Activated CD8-positive, alpha-beta memory T cell treated with anti-CD3 and anti-CD28 coated beads for 1 hour (primary cell): ENCODE data around the gene SDHA.
"Not testable (repeated sequence)": the region's sequence is repeated elsewhere in the genome, so short reads cannot be mapped to it uniquely, and the experiment has no call there.

Source experiments
- DNase-seq, 2 donors: peaks; one replicate each; pipeline ENCODE4 v3.0.0-alpha.2; 2020; ENCODE audit warnings: low read depth in 1 of 2; ENCODE audit errors: extremely low read depth in 1 of 2

The SDHA gene

DNA sequence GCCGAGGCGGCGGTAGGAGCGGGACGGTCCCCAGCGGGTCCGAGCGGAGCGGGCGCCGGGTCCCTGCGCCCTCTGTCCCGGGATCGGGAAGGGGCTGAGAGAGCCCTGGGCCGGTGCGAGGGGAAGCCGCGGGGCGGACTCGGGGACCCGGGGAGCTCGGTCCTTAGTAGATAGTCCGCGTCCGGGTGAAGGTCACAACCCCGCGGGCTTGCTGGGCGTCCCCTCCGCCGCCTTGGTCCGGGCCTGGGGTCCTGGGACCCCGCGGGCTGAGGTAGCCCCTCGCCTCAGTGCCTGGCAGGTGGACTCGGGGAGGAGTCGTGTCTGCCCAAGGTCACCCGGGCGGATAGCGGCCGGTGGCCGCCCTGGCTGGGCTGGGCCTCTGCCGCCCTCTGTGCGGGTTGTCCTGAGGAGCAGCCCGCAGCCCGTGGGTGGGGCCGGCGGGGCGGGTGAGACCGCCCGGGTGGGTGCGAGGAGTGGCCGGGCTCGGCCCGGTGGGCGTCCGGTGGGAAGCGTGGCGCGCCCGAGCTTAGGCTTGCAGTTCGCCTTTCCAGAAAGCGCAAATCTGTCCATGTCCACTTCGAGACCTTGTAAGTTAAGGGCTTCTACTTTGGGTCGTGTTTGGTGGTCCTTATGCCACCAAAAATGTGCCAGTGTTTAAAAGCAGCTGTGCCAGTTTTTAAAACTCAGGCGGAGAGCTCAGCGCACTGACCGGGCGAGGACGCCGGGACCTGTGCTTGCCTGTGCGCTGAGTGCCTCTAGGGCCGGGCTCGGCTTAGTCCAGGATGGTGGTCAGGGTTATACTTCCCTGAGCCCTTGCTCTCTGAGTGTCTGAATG lies 554 bp downstream of the SDHA start:
- no peak for DNase-seq

- DNase-seq = peak in 1 of 2 donors; percentile 10
Measured at GRCh38 chr5:219460-219863, 1.3 kb downstream of the SDHA start.

GRCh38 chr5:219991-220390 lies 1.9 kb downstream of the SDHA start:
- DNase-seq = no peak

DNA sequence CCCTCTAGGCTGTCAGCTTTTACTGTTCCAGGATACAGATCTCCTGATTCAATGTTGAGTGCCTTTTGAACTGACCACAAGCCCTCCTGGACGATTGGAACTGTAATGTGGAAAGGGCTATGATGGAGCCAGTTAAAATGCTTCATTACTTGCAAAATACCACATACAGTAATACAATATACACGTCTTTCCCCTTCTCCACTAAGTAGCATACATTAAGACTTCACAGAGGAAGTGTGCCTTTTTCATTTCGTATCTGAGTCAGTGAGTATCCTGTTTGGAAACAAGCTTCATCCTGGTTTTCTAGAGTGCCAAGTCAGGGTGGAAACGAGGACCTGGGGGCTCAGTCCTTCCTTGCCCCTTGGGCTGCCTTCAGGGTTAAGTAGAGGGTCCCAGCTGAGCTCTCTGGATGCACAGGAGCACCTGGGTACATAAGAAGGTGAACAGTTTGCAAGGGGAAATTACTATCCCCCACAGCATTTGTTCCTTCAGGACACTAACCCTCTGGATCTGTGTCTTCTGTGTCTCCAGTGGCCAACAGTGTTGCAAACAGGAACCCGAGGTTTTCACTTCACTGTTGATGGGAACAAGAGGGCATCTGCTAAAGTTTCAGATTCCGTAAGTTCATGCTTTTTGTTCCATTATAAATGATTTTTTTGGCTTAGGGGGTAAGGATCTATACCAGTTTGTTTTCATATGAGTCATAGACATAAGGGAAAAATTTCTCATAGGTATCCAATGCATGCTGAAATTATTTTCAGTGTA lies 5.0 kb downstream of the SDHA start:
- DNase-seq = not testable (repeated sequence)

- no peak for DNase-seq
Measured at GRCh38 chr5:223791-224190, 5.7 kb downstream of the SDHA start.

DNA sequence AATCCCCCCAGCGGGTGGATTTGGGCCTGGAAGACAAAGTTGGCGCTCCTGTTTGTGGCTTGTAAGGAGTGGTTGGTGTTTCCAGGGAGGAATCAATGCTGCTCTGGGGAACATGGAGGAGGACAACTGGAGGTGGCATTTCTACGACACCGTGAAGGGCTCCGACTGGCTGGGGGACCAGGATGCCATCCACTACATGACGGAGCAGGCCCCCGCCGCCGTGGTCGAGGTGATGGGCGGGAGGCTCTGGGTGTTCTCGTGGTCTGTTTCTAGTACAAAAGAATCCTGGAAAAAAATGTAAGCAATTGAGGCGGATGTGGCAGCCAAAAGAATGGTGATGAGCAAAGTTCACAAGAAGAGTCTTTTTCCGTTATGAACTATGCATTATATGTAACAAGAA lies 7.2 kb downstream of the SDHA start:
- no peak for DNase-seq

DNA sequence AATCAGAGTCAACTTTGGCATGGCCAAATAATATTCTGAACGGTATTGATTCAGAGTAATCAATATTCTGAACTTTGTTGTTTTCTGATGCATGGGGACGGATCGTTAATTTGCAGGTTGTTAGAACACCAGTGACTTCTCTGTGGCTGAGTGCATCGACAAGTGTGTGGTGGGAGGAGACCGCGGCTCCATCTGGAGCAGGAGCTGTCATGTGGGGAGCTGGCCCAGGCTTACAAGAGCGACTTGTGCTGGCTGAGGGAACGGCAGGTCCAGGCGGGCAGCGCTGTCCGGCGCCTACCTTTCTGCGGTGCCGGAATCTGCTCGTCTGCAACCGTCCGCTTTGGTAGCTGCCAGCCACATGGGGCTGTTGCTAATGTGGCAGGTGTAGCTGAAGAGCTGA lies 9.3 kb downstream of the SDHA start:
- not testable (repeated sequence) for DNase-seq

DNA sequence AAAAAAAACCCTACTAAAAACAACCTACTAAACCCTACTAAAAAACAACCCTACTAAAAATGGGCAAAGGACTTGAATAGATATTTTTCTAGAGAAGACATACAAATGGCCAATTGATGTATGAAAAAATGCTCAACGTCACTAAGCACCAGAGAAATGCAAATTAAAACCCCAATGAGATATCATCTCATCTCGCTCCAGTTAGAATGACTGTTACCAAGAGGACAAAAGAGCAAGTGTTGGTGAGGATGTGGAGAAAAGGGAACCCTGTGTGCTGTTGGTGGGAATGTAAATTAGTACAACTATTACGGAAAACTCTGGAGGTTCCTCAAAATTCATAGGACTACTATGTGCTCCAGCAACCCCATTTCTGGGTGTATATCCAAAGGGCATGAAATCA lies 10.8 kb downstream of the SDHA start:
- DNase-seq = no peak

DNA sequence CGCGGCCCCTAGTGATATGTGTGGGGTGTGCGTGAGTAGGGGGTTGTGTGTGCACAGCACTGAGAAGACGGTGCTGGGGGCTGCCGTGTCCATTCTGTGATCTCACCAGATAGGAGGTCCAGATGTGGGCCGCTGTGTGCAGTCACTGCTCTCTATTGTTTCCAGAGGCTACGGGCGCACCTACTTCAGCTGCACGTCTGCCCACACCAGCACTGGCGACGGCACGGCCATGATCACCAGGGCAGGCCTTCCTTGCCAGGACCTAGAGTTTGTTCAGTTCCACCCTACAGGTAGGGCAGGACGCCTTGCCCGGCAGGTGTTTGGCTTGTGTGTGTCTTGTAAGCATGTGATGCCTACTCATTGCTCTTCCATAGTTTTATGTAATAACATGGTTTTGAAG lies 12.6 kb downstream of the SDHA start:
- DNase-seq = no peak

- no peak for DNase-seq
Measured at GRCh38 chr5:231661-232060, 13.5 kb downstream of the SDHA start.

DNA sequence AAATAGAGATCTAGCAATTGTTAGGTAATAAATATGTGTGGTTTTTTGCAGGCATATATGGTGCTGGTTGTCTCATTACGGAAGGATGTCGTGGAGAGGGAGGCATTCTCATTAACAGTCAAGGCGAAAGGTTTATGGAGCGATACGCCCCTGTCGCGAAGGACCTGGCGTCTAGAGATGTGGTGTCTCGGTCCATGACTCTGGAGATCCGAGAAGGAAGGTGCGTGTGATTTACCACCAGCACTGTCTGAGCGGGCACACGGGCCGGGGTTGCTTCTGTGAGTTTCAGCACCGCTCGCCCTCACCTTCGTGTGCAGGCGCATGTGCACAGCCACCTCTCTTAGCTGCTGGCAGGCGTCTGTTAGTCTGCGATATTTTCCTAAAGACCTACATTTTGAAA lies 15.3 kb downstream of the SDHA start:
- not testable (repeated sequence) for DNase-seq

DNA sequence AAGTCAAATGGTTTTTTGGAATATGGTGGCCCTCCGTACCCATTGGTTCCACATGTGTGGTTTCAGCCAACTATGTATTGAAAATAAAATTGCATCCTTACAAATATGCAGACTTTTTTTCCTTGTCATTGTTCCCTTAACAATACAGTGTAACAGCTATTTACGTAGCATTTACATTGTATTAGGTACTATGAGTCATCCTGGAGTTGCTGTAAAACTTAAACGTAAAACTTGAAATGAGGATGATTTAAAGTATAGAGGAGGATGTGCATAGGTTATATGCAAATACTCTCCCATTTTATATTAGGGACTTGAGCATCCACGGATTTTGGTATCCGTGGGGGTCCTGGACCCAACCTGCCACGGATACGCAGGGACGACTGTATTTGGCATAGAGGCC lies 16.3 kb downstream of the SDHA start:
- no peak for DNase-seq

- DNase-seq = not testable (repeated sequence)
Measured at GRCh38 chr5:235527-235926, 17.4 kb downstream of the SDHA start.

DNA sequence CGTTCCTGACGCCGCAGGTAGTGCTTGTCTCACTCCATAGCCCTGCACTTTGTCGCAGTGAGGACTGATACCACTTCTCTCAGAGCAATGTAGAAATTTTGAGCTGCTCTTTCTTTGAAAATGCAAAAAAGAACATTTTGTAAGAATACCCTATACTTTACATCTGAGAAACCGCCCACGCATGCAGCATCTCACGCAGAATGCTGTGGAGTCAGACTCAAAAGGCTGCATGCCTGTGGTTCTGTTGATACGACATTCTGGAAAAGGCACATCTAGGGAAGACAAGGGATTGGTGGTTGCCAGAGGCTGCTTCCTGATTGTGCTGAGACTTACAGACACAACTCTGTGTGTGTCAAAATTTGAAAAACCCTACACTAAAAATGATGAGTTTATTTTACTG lies 19.8 kb downstream of the SDHA start:
- not testable (repeated sequence) for DNase-seq

DNA sequence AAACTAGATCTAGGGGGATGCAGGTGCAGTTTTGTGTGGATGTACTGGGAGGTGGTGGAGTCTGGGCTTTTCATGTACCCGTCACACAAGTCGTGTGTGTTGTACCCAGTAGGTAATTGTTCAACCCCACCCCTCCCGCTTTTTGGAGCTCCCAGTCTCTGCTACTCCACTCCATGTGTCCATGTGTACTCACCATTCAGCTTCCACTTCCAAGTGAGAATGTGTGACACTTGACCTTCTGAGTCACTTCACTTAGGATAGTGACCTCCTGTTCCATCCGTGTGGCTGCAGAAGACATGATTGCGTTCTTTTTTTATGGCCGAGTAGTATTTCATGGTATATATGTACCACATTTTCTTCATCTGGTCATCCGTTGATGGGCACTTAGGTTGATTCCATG lies 22.4 kb downstream of the SDHA start:
- not testable (repeated sequence) for DNase-seq

- not testable (repeated sequence) for DNase-seq
Measured at GRCh38 chr5:241045-241669, 23.0 kb downstream of the SDHA start.

DNA sequence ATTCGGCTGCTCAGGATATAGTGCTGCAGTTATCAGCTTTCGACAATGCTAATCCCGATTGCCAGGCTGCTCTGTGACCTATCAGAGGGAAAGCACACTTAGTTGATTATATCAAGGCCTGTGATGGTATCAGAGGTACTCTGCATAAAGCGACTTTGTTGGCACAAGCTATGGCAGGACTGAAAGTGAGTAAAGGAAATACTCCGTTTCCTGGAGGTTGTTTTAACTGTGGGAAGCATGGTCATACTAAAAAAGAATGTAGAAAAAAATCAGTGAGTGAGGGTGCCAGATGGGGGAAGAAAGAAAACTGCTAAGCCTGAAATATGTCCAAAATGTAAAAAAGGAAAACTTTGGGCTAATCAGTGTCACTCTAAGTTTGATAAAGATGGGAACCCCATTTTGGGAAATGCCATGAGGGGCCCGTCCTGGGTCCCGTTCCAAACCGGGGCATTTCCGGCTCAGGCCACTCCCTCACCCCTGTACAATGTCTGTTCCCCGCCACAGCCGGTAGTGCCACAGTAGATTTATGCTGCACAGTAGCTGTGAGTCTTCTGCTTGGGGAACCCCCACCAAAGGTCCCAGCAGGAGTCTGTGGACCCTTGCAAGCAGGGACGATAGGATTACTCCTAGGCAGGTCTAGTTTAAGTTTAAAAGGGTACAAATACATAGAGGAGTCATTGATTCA lies 25.7 kb downstream of the SDHA start:
- not testable (repeated sequence) for DNase-seq

- not testable (repeated sequence) for DNase-seq
Measured at GRCh38 chr5:245717-246116, 27.6 kb downstream of the SDHA start.

DNA sequence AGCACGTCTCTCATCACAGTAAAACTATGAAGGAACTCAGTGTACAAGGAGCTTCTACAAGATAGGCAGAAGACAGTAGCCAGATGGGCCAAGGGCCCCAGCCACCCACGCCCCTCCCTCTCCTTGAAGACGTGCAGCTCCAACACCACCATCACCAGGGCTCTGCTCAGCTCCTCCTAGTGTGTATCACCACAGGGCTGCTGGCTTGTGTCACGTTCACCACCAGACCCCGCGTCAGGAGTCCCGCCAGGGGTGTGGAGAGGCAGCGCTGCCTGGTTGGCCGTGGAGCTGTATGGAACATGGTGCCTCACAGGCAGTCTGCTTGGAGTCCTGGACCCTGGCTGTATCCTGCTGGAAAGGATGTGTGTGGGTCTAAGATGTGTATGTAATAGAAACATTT lies 32.3 kb downstream of the SDHA start:
- DNase-seq = not testable (repeated sequence)

DNA sequence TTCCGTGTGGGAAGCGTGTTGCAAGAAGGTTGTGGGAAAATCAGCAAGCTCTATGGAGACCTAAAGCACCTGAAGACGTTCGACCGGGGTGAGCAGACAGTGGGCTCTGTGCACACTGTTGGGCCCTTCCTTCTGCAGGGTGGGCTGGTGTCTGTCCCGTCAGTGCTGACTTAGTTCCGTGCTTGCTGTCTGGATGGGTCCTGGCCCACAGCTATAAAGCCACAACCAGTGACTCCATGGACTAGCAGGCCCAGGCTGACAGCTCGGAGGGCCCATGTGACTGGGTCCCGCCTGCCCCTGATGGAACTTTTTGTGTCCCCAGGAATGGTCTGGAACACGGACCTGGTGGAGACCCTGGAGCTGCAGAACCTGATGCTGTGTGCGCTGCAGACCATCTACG lies 32.9 kb downstream of the SDHA start:
- DNase-seq = not testable (repeated sequence)

GRCh38 chr5:251538-251937 lies 33.4 kb downstream of the SDHA start:
- DNase-seq = not testable (repeated sequence)
